CD4-positive, alpha-beta T cell (primary cell): ENCODE results near the gene TMEM43. TPM values are rescaled to one million over a fixed set of nuclear protein-coding genes. Genes with fewer than 3 reads are reported as not detected.

Source experiments
- ATAC-seq: fragments of 200-7000 bp; cut with Tn5 transposase; one replicate; pipeline ENCODE4 v1.10.0; 2022; ENCODE audit warnings: mild to moderate bottlenecking; ENCODE audit not compliant: poor library complexity
- CTCF ChIA-PET: fragments of 350-600 bp; sonication (Branson Sonifier 250); formaldehyde crosslinking; loops from one replicate; lab custom pipeline; 2021; ENCODE audit warnings: antibody characterized with exemption, inconsistent platforms; lab: Charles Lee
- POLR2A ChIA-PET: fragments of 350-600 bp; sonication (Branson Sonifier 250); formaldehyde crosslinking; loops from one replicate; lab custom pipeline; 2021; ENCODE audit warnings: antibody characterized with exemption, inconsistent platforms; lab: Charles Lee
- DNase-seq, 14 experiments: peaks; one replicate each; pipeline ENCODE4 v3.0.0-alpha.2; 2013 to 2020; ENCODE audit warnings: mixed read lengths in 2 of 14
- H3K27ac ChIP-seq, 2 donors: one replicate each; pipeline versions ENCODE4 v1.5.1 to v1.7.0; 2013; ENCODE audit warnings: low read length in 2 of 2, low read depth in 1 of 2, mild to moderate bottlenecking in 1 of 2
- H3K27me3 ChIP-seq, 2 experiments: 1 replicate in 1 of 2; 2 replicates in 1 of 2; pipeline versions ENCODE4 v1.6.1 to v1.7.0; 2013; ENCODE audit warnings: low read length in 2 of 2, control low read depth in 1 of 2, mild to moderate bottlenecking in 1 of 2, moderate library complexity in 1 of 2; ENCODE audit not compliant: insufficient read depth in 2 of 2, control insufficient read depth in 1 of 2
- H3K36me3 ChIP-seq: one replicate; pipeline ENCODE4 v1.6.1; 2013; ENCODE audit warnings: low read length, control low read depth; ENCODE audit not compliant: insufficient read depth
- H3K4me1 ChIP-seq: one replicate; pipeline ENCODE4 v1.6.1; 2013; ENCODE audit warnings: low read length, control low read depth; ENCODE audit not compliant: insufficient read depth
- H3K4me3 ChIP-seq: one replicate; pipeline ENCODE4 v1.5.1; 2013; ENCODE audit warnings: mild to moderate bottlenecking, low read length, moderate library complexity
- H3K9me3 ChIP-seq, 2 experiments: 1 replicate in 1 of 2; 2 replicates in 1 of 2; pipeline versions ENCODE4 v1.6.1 to v1.7.0; 2013; ENCODE audit warnings: low read length in 2 of 2, mild to moderate bottlenecking in 2 of 2, control low read depth in 1 of 2, moderate library complexity in 1 of 2; ENCODE audit not compliant: control insufficient read depth in 1 of 2, insufficient read depth in 1 of 2
- H3K27ac Mint-ChIP-seq: one replicate; pipeline ENCODE4 v1.8.0; 2020; ENCODE audit warnings: mixed read lengths
- H3K27me3 Mint-ChIP-seq: one replicate; pipeline ENCODE4 v1.8.0; 2021; ENCODE audit warnings: mixed read lengths
- H3K36me3 Mint-ChIP-seq: one replicate; pipeline ENCODE4 v1.8.0; 2021; ENCODE audit warnings: low read depth, mixed read lengths
- H3K4me1 Mint-ChIP-seq: one replicate; pipeline ENCODE4 v1.8.0; 2021; ENCODE audit warnings: low read depth, mixed read lengths
- H3K4me3 Mint-ChIP-seq: one replicate; pipeline ENCODE4 v1.8.0; 2020; ENCODE audit warnings: mild to moderate bottlenecking, mixed read lengths
- H3K9me3 Mint-ChIP-seq: one replicate; pipeline ENCODE4 v1.8.0; 2020; ENCODE audit warnings: mixed read lengths
- intact Hi-C, 2 experiments: fragments of 100-400 bp; cut with DNase I in 1 of 2; cut with micrococcal nuclease in 1 of 2; formaldehyde crosslinking; loops; one replicate each; pipeline versions ENCODE4 v1.15.1 to v1.9.0; 2023 to 2025; cut with DNase I, micrococcal nuclease
- total RNA-seq, 174 experiments: library from RNA in 2 of 174; stranded (reverse) in 2 of 174; gene quantifications; one replicate each; pipeline ENCODE4 v1.2.3 and lab custom pipeline; 2021 to 2026
- TF ChIP-seq, protein P1 (sequence below): fragments of 200-600 bp; IDR thresholded peaks from one replicate; pipeline ENCODE4 v1.8.0; 2022; ENCODE audit warnings: antibody characterized with exemption, mild to moderate bottlenecking

TMEM43 gene
- total RNA-seq, 2 experiments from 2014 or later, result 24.8 to 27.6 TPM

DNA sequence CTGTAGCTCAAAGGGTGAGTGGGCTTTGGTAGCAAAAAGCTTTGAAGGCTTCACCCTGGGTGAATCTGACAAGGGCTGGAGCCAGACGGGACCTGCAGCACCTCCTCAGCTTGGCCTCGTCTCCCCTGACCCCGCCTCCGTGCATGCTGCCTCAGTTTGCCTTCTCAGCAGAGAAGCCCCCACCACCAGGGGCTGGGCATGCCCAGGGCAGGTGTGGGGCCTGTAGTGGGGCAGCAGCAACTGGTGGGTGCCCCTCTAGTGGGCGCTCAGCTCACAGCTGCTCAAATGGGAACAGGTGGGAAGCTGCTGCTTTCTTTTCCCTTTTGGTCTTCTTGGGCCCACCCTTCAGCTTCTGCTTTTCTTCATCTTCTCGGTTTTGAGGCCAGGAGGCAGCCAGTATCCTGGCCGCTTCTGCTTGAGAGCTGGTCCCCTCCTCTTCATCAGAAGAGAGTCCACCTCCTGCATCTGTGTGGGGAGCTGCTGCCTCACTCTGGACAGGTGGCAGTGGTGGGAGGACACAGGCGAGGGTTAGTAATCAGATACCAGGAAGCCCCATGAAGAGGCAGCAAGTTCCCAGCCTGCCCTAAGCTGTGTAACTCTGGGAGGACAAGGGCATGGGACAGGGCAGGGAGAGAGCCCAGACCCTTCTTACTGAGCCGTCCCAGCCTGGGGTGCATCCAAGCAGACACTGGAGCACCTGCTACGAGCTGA lies 21.0 kb downstream of the TMEM43 start:
- H3K36me3 Mint-ChIP-seq, result peaks cover 80% of the 10 kb centered on the region
- TF ChIP-seq, protein P1, sequence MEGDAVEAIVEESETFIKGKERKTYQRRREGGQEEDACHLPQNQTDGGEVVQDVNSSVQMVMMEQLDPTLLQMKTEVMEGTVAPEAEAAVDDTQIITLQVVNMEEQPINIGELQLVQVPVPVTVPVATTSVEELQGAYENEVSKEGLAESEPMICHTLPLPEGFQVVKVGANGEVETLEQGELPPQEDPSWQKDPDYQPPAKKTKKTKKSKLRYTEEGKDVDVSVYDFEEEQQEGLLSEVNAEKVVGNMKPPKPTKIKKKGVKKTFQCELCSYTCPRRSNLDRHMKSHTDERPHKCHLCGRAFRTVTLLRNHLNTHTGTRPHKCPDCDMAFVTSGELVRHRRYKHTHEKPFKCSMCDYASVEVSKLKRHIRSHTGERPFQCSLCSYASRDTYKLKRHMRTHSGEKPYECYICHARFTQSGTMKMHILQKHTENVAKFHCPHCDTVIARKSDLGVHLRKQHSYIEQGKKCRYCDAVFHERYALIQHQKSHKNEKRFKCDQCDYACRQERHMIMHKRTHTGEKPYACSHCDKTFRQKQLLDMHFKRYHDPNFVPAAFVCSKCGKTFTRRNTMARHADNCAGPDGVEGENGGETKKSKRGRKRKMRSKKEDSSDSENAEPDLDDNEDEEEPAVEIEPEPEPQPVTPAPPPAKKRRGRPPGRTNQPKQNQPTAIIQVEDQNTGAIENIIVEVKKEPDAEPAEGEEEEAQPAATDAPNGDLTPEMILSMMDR, result no peak
- no peaks in the 10 kb centered on the region for H3K27me3 ChIP-seq

DNA sequence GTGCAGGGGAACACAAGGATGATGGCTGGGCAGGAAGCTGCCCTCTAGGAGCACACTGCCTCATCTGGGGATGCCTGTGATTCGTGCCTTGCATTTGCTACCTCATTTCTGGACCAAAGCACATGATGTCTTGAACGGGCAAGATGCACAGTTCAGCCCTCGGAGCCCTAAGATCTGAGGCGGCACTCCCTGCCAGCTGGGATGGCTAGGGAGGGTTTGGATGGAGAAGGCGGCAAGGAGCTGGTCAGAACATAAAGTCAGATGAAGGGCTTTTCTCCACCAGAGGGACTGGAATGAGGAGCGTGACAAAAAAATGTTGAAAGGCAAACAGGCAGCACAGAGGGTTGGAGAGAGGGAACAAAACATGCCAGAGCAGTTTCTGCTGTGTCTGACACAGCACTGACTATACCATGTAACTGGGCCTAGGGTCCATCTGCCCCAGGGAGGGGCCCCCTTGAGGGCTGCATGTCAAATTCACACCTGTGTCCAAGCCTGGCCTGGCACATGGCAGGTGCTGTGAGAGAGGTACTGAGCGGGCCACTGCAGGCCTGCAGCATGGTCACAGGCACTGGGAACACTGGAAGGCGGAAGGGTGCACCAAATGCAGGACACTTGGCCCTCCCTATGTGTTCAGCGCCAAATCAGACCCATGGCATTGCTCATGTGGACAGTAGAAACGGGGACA lies 21.7 kb downstream of the TMEM43 start:
- peak overlapping the region; percentile 29 to 93 for H3K27ac ChIP-seq
- POLR2A ChIA-PET, result interaction anchor here (4.4 to 8.7 kb wide), 3 partner anchors 22 to 32 kb away, joined by 33 to 106 read pairs (median 84); partner anchors contain the start of genes CHCHD4, LSM3, TMEM43 and XPC

More for the DNA sequence above, 21.0 kb downstream of the TMEM43 start:
- Histone ChIP-seq H3K4me1 (peaks cover 57% of the 10 kb centered on the region), H3K36me3 (peaks cover 59% of the 10 kb centered on the region), H3K27ac (peak overlapping the region; percentile 93 to 98), H3K4me3 (no peak overlapping the region), H3K9me3 (no peaks in the 10 kb centered on the region)
- ATAC-seq (no peak), DNase-seq (peak in 2 of 14 experiments; percentile 34 to 45)
- ChIA-PET POLR2A (interaction anchor here (1.7 to 8.7 kb wide), 4 partner anchors 21 to 255 kb away, joined by 6 to 106 read pairs (median 58); partner anchors contain the start of genes CHCHD4, LSM3, TMEM43 and XPC), CTCF (interaction anchor here (0.6 to 5.9 kb wide), 7 partner anchors 16 to 249 kb away, joined by 3 to 44 read pairs (median 4); partner anchors contain the start of genes CHCHD4, LSM3, TMEM43 and XPC)
- Mint-ChIP-seq H3K27me3 (no peaks in the 10 kb centered on the region), H3K27ac (peak overlapping the region; percentile 96), H3K9me3 (no peaks in the 10 kb centered on the region), H3K4me1 (peaks cover 52% of the 10 kb centered on the region), H3K4me3 (no peak overlapping the region)
- intact Hi-C loops, result loop anchor here in 1 of 2 experiments (2.0 to 10.0 kb wide), 3 partner anchors 29 to 949 kb away; partner anchors contain the start of gene RBSN

DNA sequence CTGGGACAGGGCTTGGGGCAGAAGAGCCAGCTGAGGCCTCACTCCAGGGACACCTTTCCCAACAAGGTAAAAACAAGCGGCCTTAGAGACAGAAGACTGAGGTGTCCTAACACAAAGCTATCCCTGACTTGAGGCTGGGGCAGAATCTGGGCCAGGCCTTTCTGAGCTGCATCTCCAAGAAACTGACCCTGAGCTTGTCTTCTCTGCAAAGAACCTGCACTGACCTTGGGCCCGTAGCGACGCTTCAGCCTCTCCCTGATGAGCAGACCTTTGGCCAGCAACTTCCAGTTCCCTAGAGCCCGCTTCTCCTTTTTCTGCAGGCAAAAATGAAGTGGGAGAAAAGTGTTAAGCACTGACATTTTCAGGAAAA lies 22.2 kb downstream of the TMEM43 start:
- Mint-ChIP-seq H3K4me1 (peaks cover 40% of the 10 kb centered on the region), H3K4me3 (peak overlapping the region; percentile 36)
- POLR2A ChIA-PET, result interaction anchor here (8.7 kb wide), 1 partner anchor 32 kb away, joined by 106 read pairs; the partner anchor contains the start of genes LSM3 and XPC

More for the DNA sequence above, 21.7 kb downstream of the TMEM43 start:
- H3K4me1 Mint-ChIP-seq, result peaks cover 45% of the 10 kb centered on the region
- Histone ChIP-seq H3K36me3 (peaks cover 60% of the 10 kb centered on the region), H3K27me3 (no peaks in the 10 kb centered on the region), H3K4me3 (no peak overlapping the region), H3K9me3 (no peaks in the 10 kb centered on the region), H3K4me1 (peaks cover 50% of the 10 kb centered on the region)
- ATAC-seq, result no peak
- peak overlapping the region; percentile 96 for H3K27ac Mint-ChIP-seq
- intact Hi-C loops, result loop anchor here in 1 of 2 experiments (5.0 to 10.0 kb wide), 2 partner anchors 281 to 948 kb away; partner anchors contain the start of gene RBSN
- CTCF ChIA-PET, result interaction anchor here (0.6 to 5.9 kb wide), 3 partner anchors 22 to 250 kb away, joined by 3 to 44 read pairs (median 3); partner anchors contain the start of genes CHCHD4 and TMEM43
- peaks cover 82% of the 10 kb centered on the region for H3K36me3 Mint-ChIP-seq
- H3K4me3 Mint-ChIP-seq, result no peak overlapping the region
- TF ChIP-seq, protein P1, result no peak
- no peak for DNase-seq
- H3K9me3 Mint-ChIP-seq, result no peaks in the 10 kb centered on the region
- no peaks in the 10 kb centered on the region for H3K27me3 Mint-ChIP-seq

More for the DNA sequence above, 22.2 kb downstream of the TMEM43 start:
- Mint-ChIP-seq H3K9me3 (no peaks in the 10 kb centered on the region), H3K27me3 (no peaks in the 10 kb centered on the region), H3K27ac (peak overlapping the region; percentile 96), H3K36me3 (peaks cover 78% of the 10 kb centered on the region)
- Histone ChIP-seq H3K36me3 (peaks cover 60% of the 10 kb centered on the region), H3K27me3 (no peaks in the 10 kb centered on the region), H3K9me3 (no peaks in the 10 kb centered on the region), H3K4me1 (peaks cover 45% of the 10 kb centered on the region), H3K27ac (no peak overlapping the region), H3K4me3 (no peak overlapping the region)
- CTCF ChIA-PET, result interaction anchor here (5.9 kb wide), 1 partner anchor 23 kb away, joined by 44 read pairs; the partner anchor contains the start of genes CHCHD4 and TMEM43
- no peak for DNase-seq
- intact Hi-C loops, result loop anchor here in 1 of 2 experiments (5.0 to 10.0 kb wide), 2 partner anchors 280 to 948 kb away; partner anchors contain the start of gene RBSN
- no peak for ATAC-seq
- TF ChIP-seq, protein P1, result no peak
